SK-N-SH treated with all-trans-retinoic acid at 6 μM for 48 hours (cell line): ENCODE results near the gene KCNS1.

Experiments
- ARNTL ChIP-seq: fragments of 450-650 bp; formaldehyde crosslinking; IDR thresholded peaks from 2 replicates; pipeline ENCODE4 v1.5.0; 2020; ENCODE audit warnings: low read depth, mild to moderate bottlenecking, moderate library complexity, borderline replicate concordance
- ZNF565 ChIP-seq: fragments of 450-650 bp; formaldehyde crosslinking; conservative IDR thresholded peaks from 2 replicates; pipeline ENCODE4 v1.5.0; 2020; ENCODE audit warnings: low read depth, mild to moderate bottlenecking, moderate library complexity

- TF ChIP-seq ZNF565 (CRISPR knock-in tag) (no peak), ARNTL (CRISPR knock-in tag) (no peak)
These were observed 15.6 kb downstream of the KCNS1 start for GRCh38 chr20:45085289-45085688.
